IMR-90 (cell line): ENCODE data around the gene AP3B1. TPM values are rescaled to one million over a fixed set of nuclear protein-coding genes. Genes with fewer than 3 reads are reported as not detected.
"Not testable (repeated sequence)": the region's sequence is repeated elsewhere in the genome, so short reads cannot be mapped to it uniquely, and the experiment has no call there.

Source experiments
- ATAC-seq: fragments of 200-7000 bp; cut with Tn5 transposase; 2 replicates; pipeline ENCODE4 v1.9.1; 2020; ENCODE audit warnings: low read depth, mild to moderate bottlenecking, moderate library complexity
- BruUV-seq: library from RNA; stranded (reverse); fragments of 400-500 nt; replicated peaks from 2 replicates; lab custom pipeline; 2021; lab: Mats Ljungman, UMichigan
- CTCF ChIA-PET: fragments of 300-600 bp; formaldehyde crosslinking; extraction: SDS; loops from one replicate; lab custom pipeline; 2021; ENCODE audit warnings: antibody characterized with exemption; lab: Yijun Ruan, JAX
- POLR2A ChIA-PET: fragments of 300-600 bp; sonication (Branson Sonifier 250); formaldehyde crosslinking; loops from one replicate; lab custom pipeline; 2022; ENCODE audit warnings: antibody characterized with exemption; ENCODE audit not compliant: unreplicated experiment; lab: Charles Lee
- DNase-seq: peaks from one replicate; pipeline ENCODE4 v3.0.0; 2013
- H2AFZ ChIP-seq: replicated peaks from 2 replicates; pipeline ENCODE3; 2013; ENCODE audit warnings: low read length, mild to moderate bottlenecking; ENCODE audit not compliant: poor library complexity
- H2AK5ac ChIP-seq: 2 replicates; pipeline ENCODE4 v1.6.1; 2013; ENCODE audit warnings: low read depth, low read length, inconsistent platforms
- H2AK9ac ChIP-seq: replicated peaks from 2 replicates; pipeline ENCODE3; 2013; ENCODE audit warnings: mild to moderate bottlenecking, low read depth, low read length, moderate library complexity; ENCODE audit not compliant: poor library complexity
- H2BK120ac ChIP-seq: 2 replicates; pipeline ENCODE4 v1.6.1; 2013; ENCODE audit warnings: low read depth, low read length, inconsistent platforms
- H2BK15ac ChIP-seq: 3 replicates; pipeline ENCODE4 v1.6.1; 2013; ENCODE audit warnings: low read depth, low read length, inconsistent platforms
- H2BK20ac ChIP-seq: 2 replicates; pipeline ENCODE4 v1.6.1; 2013; ENCODE audit warnings: low read depth, mild to moderate bottlenecking, inconsistent platforms, low read length, moderate library complexity
- H2BK5ac ChIP-seq: 2 replicates; pipeline ENCODE4 v1.6.1; 2013; ENCODE audit warnings: mild to moderate bottlenecking, low read depth, low read length, inconsistent platforms; ENCODE audit not compliant: poor library complexity, severe bottlenecking
- H3K14ac ChIP-seq: replicated peaks from 2 replicates; pipeline ENCODE4 v1.6.1; 2013; ENCODE audit warnings: low read depth, low read length, inconsistent platforms
- H3K18ac ChIP-seq: 2 replicates; pipeline ENCODE4 v1.6.1; 2013; ENCODE audit warnings: low read depth, low read length, control low read depth
- H3K23ac ChIP-seq: 2 replicates; pipeline ENCODE4 v1.6.1; 2013; ENCODE audit warnings: low read depth, low read length, inconsistent platforms
- H3K27ac ChIP-seq: 2 replicates; pipeline ENCODE4 v1.5.1; 2013; ENCODE audit warnings: mild to moderate bottlenecking, control low read depth, low read length; ENCODE audit not compliant: insufficient read depth
- H3K27me3 ChIP-seq: 2 replicates; pipeline ENCODE4 v1.6.1; 2013; ENCODE audit warnings: low read length; ENCODE audit not compliant: control insufficient read depth, insufficient read depth
- H3K36me3 ChIP-seq: 2 replicates; pipeline ENCODE4 v1.6.1; 2013; ENCODE audit warnings: low read length, mixed read lengths; ENCODE audit not compliant: control insufficient read depth, insufficient read depth
- H3K4ac ChIP-seq: 2 replicates; pipeline ENCODE4 v1.6.1; 2013; ENCODE audit warnings: low read depth, low read length, inconsistent platforms
- H3K4me1 ChIP-seq: 2 replicates; pipeline ENCODE4 v1.6.1; 2013; ENCODE audit warnings: low read length, mixed read lengths; ENCODE audit not compliant: control insufficient read depth, insufficient read depth
- H3K4me2 ChIP-seq: 2 replicates; pipeline ENCODE4 v1.6.1; 2013; ENCODE audit warnings: low read depth, mild to moderate bottlenecking, control low read depth, low read length, moderate library complexity
- H3K4me3 ChIP-seq: 2 replicates; pipeline ENCODE4 v1.5.1; 2013; ENCODE audit warnings: low read depth, mild to moderate bottlenecking, control low read depth, low read length, moderate library complexity; ENCODE audit not compliant: insufficient read depth
- H3K56ac ChIP-seq: 2 replicates; pipeline ENCODE4 v1.6.1; 2013; ENCODE audit warnings: low read length, inconsistent platforms; ENCODE audit not compliant: insufficient read depth; ENCODE audit errors: extremely low read depth
- H3K79me1 ChIP-seq, 2 experiments: 2 replicates each; pipeline ENCODE4 v1.6.1; 2013; ENCODE audit warnings: low read length in 2 of 2, inconsistent platforms in 1 of 2, low read depth in 1 of 2
- H3K9ac ChIP-seq: 2 replicates; pipeline ENCODE4 v1.6.1; 2013; ENCODE audit warnings: low read depth, low read length, control low read depth
- H3K9me1 ChIP-seq: 2 replicates; pipeline ENCODE4 v1.6.1; 2013; ENCODE audit warnings: low read length, inconsistent platforms; ENCODE audit not compliant: insufficient read depth
- H3K9me3 ChIP-seq: 2 replicates; pipeline ENCODE4 v1.6.1; 2013; ENCODE audit warnings: low read length; ENCODE audit not compliant: control insufficient read depth, insufficient read depth
- H4K20me1 ChIP-seq: 2 replicates; pipeline ENCODE4 v1.6.1; 2013; ENCODE audit warnings: low read length, inconsistent platforms; ENCODE audit not compliant: insufficient read depth
- H4K5ac ChIP-seq: 2 replicates; pipeline ENCODE4 v1.6.1; 2013; ENCODE audit warnings: mild to moderate bottlenecking, low read depth, low read length, control low read depth
- H4K8ac ChIP-seq, 2 experiments: 2 replicates each; pipeline ENCODE4 v1.6.1; 2013; ENCODE audit warnings: low read depth in 2 of 2, low read length in 2 of 2, control low read depth in 1 of 2, inconsistent platforms in 1 of 2
- H4K91ac ChIP-seq: 2 replicates; pipeline ENCODE4 v1.6.1; 2013; ENCODE audit warnings: low read depth, low read length, inconsistent platforms; ENCODE audit not compliant: insufficient read depth
- CEBPB ChIP-seq: IDR thresholded peaks from 2 replicates; pipeline ENCODE4 v1.6.1; 2012; ENCODE audit warnings: low read depth, low read length, improper control_type of control experiment
- MAZ ChIP-seq: IDR thresholded peaks from 2 replicates; pipeline ENCODE4 v1.6.1; 2012; ENCODE audit warnings: low read depth, mild to moderate bottlenecking, low read length, improper control_type of control experiment, moderate library complexity, borderline replicate concordance
- SMC3 ChIP-seq: fragments of 150-350 bp; IDR thresholded peaks from 2 replicates; pipeline ENCODE4 v1.6.1; 2016; ENCODE audit warnings: low read depth, mild to moderate bottlenecking, antibody characterized with exemption, low read length, moderate library complexity
- USF2 ChIP-seq: fragments of 150-350 bp; IDR thresholded peaks from 2 replicates; pipeline ENCODE4 v1.6.1; 2017; ENCODE audit warnings: mild to moderate bottlenecking, antibody characterized with exemption, low read length, low read depth
- WGBS, 2 experiments: methylation state at CpG; one replicate each; pipeline versions ENCODE4 v1.1.5 to v1.1.7; 2013; ENCODE audit warnings: missing lambda C conversion rate in 2 of 2; ENCODE audit not compliant: insufficient read length in 1 of 2; ENCODE audit errors: extremely low coverage in 2 of 2; 5-methylcytosine and 5-hydroxymethylcytosine counted together
- dilution Hi-C: fragments of 300-500 bp; cut with HindIII; formaldehyde crosslinking; loops from one replicate; pipeline ENCODE4 v1.14.3; 2018; ENCODE audit warnings: low sequenced_read_pairs; ENCODE audit not compliant: unreplicated experiment
- in situ Hi-C: fragments of 300-500 bp; cut with MboI; formaldehyde crosslinking; loops from 3 replicates; pipeline ENCODE4 v1.14.3; 2019; ENCODE audit warnings: low sequenced_read_pairs, inconsistent platforms, mixed read lengths
- intact Hi-C: fragments of 100-400 bp; cut with micrococcal nuclease; formaldehyde crosslinking; loops from 2 replicates; pipeline ENCODE4 v1.10.0; 2022
- polyA plus RNA-seq, 3 experiments: library from polyadenylated mRNA; depleted of rRNA; stranded (reverse); fragments of >200 nt; gene quantifications; 2 replicates each; pipeline ENCODE4 v1.2.3, GENCODE V29; 2012; ENCODE audit warnings: low replicate concordance in 1 of 3
- total RNA-seq: library from RNA; depleted of rRNA; stranded (reverse); fragments of >200 nt; gene quantifications from 2 replicates; pipeline ENCODE4 v1.2.3, GENCODE V29; 2012

The AP3B1 gene
- total and polyA plus RNA-seq, 2 of the 4 experiments (the other 2 are of a cell fraction) = 33.1 to 59.0 TPM

- Histone ChIP-seq H3K4ac (no peak overlapping the region), H3K4me2 (no peak overlapping the region), H3K4me3 (no peak overlapping the region), H3K14ac (no peak overlapping the region), H3K18ac (no peak overlapping the region), H2AK5ac (no peak overlapping the region), H4K8ac (no peak overlapping the region), H2BK120ac (no peak overlapping the region), H3K79me1 (peaks cover 6% of the 10 kb centered on the region in 2 experiments; a peak in 3 of 4 replicates), H3K36me3 (peaks cover 2% of the 10 kb centered on the region; the same call in 1 of the 2 replicates), H4K5ac (no peak overlapping the region), H3K9me3 (0 out of 2 replicates have a peak, but pooled peaks cover 2% of the 10 kb centered on the region), H3K4me1 (no peaks in the 10 kb centered on the region), H3K56ac (no peak overlapping the region), H4K20me1 (no peaks in the 10 kb centered on the region), H2BK20ac (no peak overlapping the region), H3K23ac (no peak overlapping the region), H2AFZ (no peak overlapping the region), H3K27me3 (no peaks in the 10 kb centered on the region), H2AK9ac (no peak overlapping the region), H3K9ac (no peak overlapping the region), H3K9me1 (no peaks in the 10 kb centered on the region), H4K91ac (no peak overlapping the region), H2BK5ac (no peak overlapping the region), H2BK15ac (no peak overlapping the region), H3K27ac (no peak overlapping the region)
- intact Hi-C loops = no loop called here
- DNase-seq (no peak), ATAC-seq (no peak)
- BruUV-seq = no TSS peak
- CTCF ChIA-PET = no interaction called here
- POLR2A ChIA-PET = no interaction called here
- WGBS, 2 experiments = no CpG with 5 or more reads among the region's 1 CpG
- dilution Hi-C loops = no loop called here
- in situ Hi-C loops = no loop called here
- TF ChIP-seq CEBPB (no peak), SMC3 (no peak), MAZ (no peak), USF2 (no peak)
Measured at GRCh38 chr5:78190402-78190801, 104.1 kb downstream of the AP3B1 start.

GRCh38 chr5:78188681-78189080 is 105.8 kb downstream of the AP3B1 start:
- H2BK5ac ChIP-seq, H3K36me3 ChIP-seq, H2BK20ac ChIP-seq, H3K4me2 ChIP-seq, H3K14ac ChIP-seq, H3K9ac ChIP-seq, DNase-seq, H3K4me3 ChIP-seq, H3K79me1 ChIP-seq, H4K91ac ChIP-seq, H4K20me1 ChIP-seq, H3K56ac ChIP-seq, BruUV-seq, CTCF ChIA-PET, H3K27ac ChIP-seq, H3K27me3 ChIP-seq, H2AK9ac ChIP-seq, H3K23ac ChIP-seq, POLR2A ChIA-PET, H4K8ac ChIP-seq, dilution Hi-C loops, H2BK120ac ChIP-seq, H2AK5ac ChIP-seq, in situ Hi-C loops, intact Hi-C loops, H4K5ac ChIP-seq, H3K4me1 ChIP-seq, H2AFZ ChIP-seq, ATAC-seq, H3K9me3 ChIP-seq, H3K18ac ChIP-seq, H2BK15ac ChIP-seq, H3K9me1 ChIP-seq, H3K4ac ChIP-seq: not testable (repeated sequence)
- 100% methylated on average over 1 of the region's 4 CpGs; no CpG with 5 or more reads in 1 of the 2 experiments for WGBS, 2 experiments
